GM21423 (cell line): ENCODE data around the gene ZNF575.
"Not testable (repeated sequence)": the region's sequence is repeated elsewhere in the genome, so short reads cannot be mapped to it uniquely, and the experiment has no call there.

Experiments used
- ATAC-seq: cut with Tn5 transposase; IDR thresholded peaks from one replicate; pipeline ENCODE4 v1.9.1; 2021; ENCODE audit warnings: mild to moderate bottlenecking, moderate library complexity; ENCODE audit not compliant: unreplicated experiment

ZNF575 gene

DNA sequence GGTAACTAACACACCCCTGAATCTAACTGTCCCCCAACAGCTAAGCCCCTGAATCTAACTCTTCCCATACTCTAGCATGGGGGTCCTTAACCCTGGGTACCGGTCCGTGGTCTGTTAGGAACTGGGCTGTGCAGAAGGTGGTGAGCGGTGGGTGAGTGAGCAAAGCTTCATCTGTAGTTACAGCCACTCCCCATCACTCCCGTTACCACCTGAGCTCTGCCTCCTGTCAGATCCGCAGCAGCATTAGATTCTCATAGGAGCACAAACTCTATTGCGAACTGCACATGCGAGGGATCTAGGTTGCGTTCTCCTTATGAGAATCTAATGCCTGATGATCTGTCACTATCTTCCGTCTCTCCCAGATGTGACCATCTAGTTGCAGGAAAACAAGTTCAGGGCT is 22.3 kb upstream of the ZNF575 start:
- ATAC-seq = no peak

DNA sequence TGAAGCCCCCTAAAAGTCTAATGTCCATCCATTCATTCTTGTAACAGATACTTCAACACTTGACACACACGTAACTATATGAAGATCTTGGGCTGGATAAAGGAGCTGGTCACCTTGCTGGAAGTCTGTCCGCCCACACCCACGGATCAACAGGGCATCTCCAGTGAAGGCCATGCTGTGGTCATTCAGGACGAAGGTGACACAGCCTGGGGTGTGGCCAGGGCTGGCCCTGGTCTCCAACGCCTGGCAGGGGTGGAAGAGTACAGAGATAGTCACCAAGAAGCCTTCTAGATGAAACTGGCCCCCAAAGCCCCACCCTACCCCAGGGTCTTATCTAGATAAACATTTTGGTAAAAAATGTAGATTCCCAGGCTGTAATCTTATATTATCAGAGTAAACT is 21.7 kb upstream of the ZNF575 start:
- ATAC-seq = no peak

DNA sequence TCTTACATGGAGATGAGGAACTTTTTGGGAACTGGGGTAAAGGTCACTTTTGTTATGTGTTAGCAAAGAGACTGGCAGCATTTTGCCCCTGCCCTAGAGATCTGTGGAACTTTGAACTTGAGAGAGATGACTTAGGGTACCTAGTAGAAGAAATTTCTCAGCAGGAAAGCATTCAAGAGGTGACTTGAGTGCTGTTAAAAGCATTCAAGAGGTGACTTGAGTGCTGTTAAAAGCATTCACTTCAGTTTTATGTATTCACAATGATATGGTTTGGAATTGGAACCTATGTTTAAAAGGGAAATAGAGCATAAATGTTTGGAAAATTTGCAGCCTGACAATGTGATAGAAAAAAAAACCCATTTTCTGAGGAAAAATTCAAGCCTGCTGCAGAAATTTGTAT is 20.6 kb upstream of the ZNF575 start:
- ATAC-seq = not testable (repeated sequence)

DNA sequence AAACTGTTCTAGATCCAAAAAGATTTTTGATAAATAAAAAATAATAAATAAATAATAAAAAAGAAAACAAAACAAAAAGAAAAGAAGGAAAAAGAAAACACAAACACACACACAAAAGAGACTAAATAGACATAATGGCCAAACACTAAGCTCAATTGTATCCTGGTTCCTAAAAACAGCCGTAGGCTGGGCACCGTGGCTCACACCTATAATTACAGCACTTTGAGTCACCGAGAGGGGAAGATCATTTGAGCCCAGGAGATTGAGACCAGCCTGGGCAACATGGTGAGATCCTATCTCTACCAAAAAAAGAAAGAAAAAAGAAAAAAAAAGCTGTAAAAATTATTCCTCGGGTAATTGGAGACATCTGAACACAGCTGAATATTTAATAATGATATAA is 14.9 kb upstream of the ZNF575 start:
- no peak for ATAC-seq

DNA sequence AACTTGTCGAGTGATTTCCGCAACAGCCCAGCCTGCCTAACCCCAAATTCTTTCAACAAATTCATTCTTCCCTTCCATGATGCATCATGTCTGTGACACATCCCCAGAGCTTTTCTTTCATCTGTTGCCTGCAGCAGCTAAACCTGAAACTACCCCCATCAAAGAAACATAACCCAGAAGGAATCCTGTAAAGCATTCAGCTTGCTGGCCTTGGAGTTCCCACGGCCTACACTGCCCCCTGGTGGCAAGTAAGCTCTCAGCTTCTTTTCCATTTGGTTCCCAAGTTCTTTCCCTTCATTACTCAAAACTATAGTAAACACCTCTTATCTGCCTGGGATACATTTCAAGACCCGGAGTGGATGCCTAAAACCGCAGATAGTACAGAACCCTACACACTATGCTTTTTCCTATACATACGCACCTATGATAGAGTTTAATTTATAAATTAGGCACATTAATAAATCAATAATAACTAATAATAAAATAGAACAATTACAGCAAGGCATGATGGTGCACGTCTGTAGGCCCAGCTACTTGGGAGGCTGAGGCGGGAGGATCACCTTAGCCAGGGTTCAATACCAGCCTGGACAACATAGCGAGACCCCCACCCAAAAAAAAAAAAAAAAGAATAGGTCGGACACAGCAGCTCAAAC is 13.4 kb upstream of the ZNF575 start:
- ATAC-seq = no peak

DNA sequence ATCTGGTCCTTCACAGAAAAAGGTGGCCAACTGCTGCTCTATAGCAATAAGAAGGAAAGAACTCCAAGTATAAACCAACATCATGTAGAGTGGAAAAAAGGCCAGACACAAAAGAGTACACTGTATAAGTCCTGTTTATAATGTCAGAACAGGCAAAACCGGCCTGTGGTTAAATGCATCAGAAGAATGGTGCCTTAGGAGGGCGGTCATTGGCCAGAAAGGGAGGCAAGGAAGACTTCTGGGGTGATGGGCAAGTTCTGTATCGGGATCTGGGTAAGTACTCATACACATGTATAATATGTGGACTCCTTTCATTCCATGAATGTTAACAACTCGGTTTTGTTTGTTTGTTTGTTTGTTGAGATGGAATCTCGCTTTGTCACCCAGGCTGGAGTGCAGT is 10.1 kb upstream of the ZNF575 start:
- no peak for ATAC-seq

DNA sequence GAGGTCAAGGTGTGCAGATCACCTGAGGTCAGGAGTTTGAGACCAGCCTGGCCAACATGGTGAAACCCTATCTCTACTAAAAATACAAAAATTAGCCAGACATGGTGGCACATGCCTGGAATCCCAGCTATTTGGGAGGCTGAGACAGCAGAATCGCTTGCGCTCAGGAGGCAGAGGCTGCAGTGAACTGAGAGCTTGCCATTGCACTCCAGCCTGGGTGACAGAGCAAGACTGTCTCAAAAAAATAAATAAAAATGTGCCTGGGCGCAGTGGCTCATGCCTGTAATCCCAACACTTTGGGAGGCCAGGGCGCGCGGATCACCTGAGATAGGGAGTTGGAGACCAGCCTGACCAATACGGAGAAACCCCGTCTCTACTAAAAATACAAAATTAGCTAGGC is 9.3 kb upstream of the ZNF575 start:
- ATAC-seq = not testable (repeated sequence)

DNA sequence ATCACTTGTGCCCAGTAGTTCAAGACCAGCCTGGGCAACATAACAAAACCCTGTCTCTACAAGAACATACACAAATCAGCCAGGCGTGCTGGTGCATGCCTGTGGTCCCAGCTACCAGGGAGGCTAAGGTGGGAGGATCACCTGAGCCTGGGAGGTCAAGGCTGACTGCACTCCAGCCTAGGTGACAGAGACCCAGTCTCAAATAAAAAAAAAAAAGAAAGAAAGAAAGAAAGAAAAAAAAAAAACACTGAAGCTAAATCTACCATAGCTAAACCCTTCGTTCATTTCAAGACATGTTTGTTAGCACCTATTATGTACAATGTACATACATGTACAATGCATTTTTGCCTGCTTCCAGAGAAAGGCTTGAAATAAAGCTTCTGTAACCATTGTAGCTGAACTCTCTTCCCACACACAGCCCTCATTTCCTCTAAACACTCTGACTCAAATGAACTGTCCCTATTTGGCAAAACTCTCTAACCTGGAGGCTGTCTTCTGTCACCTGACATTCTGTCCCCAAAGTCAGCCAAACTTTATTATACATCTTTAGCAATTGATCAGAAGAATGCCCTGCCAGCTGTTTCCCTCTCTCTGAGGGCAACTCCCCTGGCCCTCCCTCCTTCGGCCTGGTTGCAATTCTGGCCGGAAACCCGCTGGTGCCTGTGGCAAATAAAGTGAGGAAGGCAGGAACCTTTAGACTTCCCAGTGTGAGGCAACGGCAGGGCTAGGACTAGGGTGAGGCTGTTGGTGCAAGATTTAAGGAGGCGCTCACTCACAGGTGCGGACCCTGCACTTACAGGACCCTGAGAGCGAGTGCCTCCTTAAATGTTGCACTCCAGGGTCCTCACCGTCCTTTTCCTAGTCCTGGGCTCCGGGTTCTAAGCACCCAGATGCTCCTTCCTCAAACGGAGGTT is 7.8 kb upstream of the ZNF575 start:
- no peak for ATAC-seq

DNA sequence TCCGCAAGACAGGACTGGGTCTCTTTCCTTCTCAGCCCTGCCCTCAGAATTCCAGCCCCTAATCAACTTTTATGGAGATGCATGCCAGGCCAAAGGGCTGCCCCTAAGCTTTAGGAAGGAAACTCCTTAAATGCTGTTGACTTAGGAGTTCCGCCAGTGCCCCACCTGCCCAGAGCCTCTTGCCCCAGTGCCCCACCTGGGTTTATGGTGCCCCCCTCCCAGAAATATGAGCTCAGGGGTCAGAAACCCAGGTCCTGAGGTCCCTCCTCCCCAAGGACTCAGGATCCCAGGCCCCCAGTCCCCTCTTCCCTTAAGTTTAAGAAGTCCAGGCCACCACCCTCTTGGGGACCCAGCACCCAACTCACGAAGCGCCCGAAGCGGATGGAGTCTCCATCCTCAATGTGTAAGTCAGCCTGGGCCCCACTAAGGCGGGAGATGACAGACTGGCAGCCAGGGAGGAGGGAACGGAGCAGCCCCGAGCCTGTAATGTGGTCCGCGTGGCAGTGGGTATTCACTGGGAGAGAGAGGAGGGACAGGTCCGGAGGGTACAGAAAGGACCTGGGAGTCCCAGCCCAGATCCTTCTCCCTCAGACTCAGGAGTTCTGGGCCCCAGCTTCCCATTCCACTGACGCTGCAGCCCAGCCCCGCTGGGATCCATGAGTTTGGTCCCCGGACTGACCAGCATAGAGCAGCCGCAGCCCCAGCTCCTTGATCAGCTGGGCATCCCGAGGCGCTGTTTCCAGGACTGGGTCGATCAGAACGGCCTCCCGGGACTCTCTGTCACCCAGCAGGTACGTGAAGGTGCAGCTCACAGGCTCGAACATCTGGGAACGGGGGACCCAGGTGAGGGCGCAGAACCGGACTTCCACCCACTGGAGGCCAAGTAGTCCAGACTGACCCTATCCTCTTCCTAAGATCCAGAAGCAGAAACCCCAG is 6.9 kb upstream of the ZNF575 start:
- ATAC-seq = no peak

DNA sequence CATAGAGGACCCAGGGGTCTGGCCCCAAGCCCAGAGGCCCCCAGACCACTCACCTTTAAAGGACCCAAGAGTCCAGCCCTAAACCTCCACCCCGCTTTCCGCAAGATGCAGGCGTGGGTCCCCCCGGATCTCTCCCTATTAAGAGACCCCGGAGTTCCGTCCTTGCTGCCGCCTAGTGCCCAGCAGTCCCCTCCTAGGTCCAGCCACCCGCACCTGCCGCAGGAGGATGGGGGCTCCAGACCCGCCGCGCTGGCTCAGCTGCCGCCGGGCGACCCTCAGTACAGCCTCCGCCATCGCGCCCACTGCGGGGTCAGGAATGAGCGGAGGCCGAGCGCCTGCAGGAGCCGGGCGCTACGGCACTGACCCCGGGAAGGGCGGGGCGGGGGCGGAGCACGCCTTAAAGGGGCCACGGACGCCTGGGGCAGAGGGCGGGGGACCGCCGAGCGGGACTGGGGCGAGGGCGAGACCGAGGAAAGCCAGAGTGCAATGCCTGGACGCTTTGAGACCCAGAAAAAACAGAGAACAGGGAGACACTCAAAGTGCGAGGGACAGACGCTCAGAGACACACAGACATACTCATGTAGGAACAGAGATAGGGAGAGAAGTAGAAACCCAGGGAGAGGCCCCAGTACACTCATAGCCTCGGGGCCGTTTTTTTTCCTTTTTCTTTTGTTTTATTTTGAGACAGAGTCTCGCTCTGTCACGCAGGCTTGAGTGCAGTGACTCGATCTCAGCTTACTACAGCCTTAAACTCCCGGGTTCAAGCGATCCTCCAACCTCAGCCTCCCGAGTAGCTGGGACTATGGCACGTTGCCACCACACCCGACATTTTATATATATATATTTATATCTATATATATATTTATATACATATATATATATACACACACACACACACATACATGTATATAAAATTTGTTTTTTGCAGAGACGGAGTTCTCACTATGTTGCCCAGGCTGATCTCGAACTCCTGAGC is 5.8 kb upstream of the ZNF575 start, which contains the start of gene ETHE1:
Gene ETHE1, minus strand, starts transcription at position 318 of the 976 bp plus-strand sequence. Its CDS starts 24 bp downstream, at position 294.
- peak; percentile 61 for ATAC-seq

DNA sequence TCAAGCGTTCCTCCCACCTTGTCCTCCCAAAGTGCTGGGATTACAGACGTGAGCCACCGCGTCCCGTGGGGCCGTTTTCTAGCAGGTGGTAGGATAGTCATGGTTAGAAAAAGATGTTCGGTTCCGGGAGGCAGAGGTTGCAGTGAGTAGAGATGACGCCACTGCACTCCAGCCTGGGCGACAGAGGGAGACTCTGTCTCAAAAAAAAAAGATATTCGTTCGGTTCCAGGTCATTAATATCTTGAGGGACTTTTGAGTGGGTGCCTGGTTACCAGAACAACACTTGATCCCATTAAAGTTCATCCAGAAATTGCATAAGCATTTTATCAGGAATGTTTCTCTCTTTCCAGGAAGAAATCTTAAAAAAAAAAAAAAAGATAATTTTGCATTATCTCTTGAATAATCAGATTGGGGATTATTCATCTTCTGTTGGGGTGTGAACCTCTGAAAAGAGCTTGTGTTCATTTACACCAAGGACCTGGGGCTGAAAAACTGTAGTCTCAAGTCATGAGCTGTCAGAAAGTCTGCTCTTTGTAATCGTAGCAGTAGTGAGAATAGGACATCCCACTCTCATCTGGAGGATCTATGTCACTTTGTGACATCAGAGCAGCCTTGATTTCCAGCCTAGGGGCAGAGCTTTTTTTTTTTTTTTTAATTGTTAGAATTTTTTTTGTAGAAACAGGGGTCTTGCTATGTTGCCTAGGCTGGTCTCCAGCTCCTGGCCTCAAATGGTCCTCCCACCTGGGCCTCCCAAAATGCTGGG is 4.9 kb upstream of the ZNF575 start:
- no peak for ATAC-seq

DNA sequence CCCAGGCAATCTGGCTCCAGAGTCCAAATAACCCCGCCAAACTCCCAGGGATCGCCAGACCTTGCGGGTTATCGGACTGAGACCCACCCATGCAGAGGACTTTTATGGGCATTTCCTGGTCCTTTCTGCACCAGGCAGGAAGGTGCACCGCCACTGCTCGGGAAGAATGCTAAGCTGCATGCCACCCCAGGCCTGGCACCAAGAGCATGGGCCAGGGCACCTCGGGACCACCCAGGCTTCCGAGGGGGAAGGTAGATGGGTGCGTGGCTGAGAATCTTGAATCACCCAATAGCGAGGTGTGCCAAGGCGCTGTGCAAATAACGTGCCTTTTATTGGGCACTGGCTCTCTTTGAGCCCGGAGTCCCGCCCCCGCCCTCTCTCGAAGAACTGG is 422 bp upstream of the ZNF575 start:
- peak; percentile 14 for ATAC-seq

DNA sequence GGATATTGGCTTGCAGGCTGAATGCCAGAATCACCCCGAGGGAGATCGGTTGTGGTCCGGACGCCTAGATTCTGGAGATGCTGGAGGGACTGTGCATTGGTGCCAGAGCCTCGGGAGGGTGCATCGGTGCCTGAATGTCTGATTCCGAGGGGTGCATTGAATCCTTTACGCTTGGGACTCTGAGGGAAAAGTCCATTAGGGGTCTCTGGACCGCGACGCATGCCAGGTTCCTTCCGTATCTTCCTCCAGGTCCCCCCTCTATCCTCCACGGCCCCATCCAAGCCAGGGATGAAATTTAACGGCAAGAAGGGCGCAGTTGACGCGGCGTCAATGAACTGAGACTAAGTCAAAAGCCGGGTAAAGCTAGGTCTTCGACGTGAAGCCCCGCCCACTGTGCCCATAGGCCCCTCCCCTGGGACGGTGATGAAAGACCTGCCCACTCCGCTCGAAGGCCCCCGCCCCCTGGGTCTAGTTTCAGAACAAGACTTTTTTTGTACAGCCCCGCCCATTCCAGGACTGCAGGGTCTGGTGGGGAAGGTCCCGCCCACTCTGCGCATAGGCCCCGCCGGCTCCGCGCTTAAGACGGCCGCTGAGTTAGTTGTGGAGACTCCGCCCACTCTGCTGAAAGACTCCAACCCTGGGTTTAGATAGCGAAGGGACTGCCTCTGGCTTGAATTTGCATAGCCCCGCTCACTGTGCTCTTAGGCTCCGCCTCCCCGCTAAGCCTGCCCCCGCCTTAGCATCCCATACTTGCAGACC is 737 bp downstream of the ZNF575 start:
- ATAC-seq = peak; percentile 58

DNA sequence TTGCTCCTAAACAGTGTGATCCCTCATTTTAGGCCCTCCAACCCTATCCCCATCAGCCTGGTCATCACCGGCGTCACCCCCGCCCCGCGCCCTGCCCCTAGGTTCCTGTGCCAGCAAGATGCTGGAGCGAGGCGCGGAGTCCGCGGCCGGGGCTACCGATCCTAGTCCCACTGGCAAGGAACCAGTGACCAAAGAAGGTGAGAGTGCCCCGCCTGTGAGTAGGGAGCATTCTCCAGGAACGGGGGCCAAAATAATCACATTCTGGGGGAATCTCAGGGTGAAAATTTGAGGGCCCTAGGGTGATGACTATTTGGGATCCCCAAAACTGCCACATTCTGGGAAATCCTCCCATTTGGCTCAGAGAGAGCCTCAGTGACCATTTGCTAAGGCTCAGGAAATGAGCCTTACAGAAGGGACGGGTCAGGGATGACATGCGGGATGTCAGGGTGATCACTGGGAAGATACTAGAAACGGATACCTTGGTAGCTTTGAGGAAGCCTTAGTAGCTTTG is 1.4 kb downstream of the ZNF575 start:
- ATAC-seq = no peak

DNA sequence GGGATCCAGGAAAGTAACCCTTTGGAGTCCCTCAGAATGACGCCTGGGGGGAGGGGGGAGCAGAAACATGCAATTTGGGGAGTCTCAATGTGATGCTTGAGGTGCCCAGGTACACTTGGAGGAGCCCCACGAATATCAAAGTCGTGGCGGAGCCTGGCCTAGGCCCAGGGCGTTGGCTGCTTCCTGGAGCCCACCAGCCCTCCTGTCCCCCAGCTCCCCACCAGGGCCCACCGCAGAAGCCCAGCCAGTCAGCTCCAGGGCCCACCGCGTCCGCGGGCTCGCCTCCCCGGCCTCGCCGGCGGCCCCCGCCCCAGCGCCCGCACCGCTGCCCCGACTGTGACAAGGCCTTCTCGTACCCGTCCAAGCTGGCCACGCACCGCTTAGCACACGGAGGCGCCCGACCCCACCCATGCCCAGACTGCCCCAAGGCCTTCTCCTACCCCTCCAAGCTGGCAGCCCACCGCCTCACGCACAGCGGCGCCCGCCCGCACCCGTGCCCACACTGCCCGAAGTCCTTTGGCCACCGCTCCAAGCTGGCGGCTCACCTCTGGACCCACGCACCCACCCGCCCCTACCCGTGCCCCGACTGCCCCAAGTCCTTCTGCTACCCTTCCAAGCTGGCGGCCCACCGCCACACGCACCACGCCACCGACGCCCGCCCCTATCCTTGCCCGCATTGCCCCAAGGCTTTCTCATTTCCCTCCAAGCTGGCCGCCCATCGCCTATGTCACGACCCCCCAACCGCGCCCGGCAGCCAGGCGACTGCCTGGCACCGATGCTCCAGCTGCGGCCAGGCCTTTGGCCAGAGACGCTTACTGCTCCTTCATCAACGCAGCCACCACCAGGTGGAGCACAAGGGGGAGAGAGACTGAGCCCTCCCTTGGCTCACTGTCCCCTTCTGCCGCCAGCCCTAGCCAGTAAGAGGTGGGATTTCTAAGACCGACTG is 2.1 kb downstream of the ZNF575 start:
- no peak for ATAC-seq

DNA sequence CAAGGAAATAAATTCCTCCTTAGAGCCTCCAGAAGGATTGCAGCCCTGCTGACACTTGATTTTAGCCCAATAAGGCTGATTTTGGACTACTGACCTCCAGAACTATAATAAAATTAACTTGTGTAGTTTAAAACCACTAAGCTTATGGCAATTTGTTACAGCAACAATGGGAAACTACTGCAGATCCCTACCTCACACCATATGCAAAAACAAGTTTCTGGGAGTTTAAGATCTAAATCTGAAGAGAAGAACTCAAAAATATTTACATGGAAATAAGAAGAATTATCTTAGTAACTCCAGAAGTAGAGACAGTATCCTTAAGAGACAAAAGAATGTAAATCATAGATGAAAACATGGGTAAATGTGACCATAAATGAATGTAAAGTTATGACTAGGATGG is 5.9 kb downstream of the ZNF575 start:
- ATAC-seq = no peak

DNA sequence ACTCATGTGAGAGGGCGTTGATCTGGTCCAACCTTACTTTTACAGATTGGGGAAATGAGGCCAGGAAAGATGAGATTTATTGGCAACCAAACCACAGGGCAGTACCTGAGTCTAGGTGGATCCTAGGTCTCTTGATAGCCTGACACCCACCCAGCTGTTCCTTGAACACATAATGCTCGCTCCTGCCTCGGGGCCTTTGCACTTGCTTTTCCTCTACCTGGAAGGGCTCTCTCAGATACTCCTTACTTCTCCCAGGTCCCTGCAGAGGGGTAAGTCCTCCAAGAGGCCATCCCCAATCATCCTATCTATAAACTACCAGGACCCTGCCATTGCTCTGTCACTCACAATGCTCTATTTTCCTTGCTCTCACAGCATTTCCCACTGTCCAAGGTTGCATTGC is 7.4 kb downstream of the ZNF575 start:
- no peak for ATAC-seq
